Non-pigmented ciliary epithelial cell (primary cell): ENCODE data around the gene DDT.
"Not testable (repeated sequence)": the region's sequence is repeated elsewhere in the genome, so short reads cannot be mapped to it uniquely, and the experiment has no call there.

Source experiments
- DNase-seq: peaks from one replicate; pipeline ENCODE4 v3.0.0-alpha.2; 2010; ENCODE audit warnings: low read depth

DDT gene

GRCh38 chr22:23952794-23953405, 21.3 kb downstream of the DDT start:
- not testable (repeated sequence) for DNase-seq

- DNase-seq, result not testable (repeated sequence)
These were observed 22.9 kb downstream of the DDT start for GRCh38 chr22:23951383-23951782.

GRCh38 chr22:23949764-23950163, 24.5 kb downstream of the DDT start:
- not testable (repeated sequence) for DNase-seq

- not testable (repeated sequence) for DNase-seq
These were observed 26.9 kb downstream of the DDT start for GRCh38 chr22:23947391-23947790.

GRCh38 chr22:23940166-23940565, 34.1 kb downstream of the DDT start:
- not testable (repeated sequence) for DNase-seq

GRCh38 chr22:23939017-23939357, 35.3 kb downstream of the DDT start:
- no peak for DNase-seq

- DNase-seq, result no peak
These were observed 35.8 kb downstream of the DDT start for GRCh38 chr22:23938328-23939016.

- DNase-seq, result no peak
These were observed 47.7 kb downstream of the DDT start for GRCh38 chr22:23926561-23926960.

- DNase-seq, result no peak
These were observed 49.1 kb downstream of the DDT start for GRCh38 chr22:23925020-23925606.

GRCh38 chr22:23922921-23923320, 51.3 kb downstream of the DDT start:
- DNase-seq, result no peak

- not testable (repeated sequence) for DNase-seq
These were observed 52.5 kb downstream of the DDT start for GRCh38 chr22:23921586-23922201.
